Fibroblast of lung (primary cell): Measurements from ENCODE around the gene LBH.

Experiments
- EZH2 ChIP-seq: IDR thresholded peaks from 2 replicates; pipeline ENCODE4 v1.5.1; 2012; ENCODE audit warnings: low read length, control low read depth, mild to moderate bottlenecking; ENCODE audit errors: missing control alignments
- TF ChIP-seq, protein P1 (sequence below), 2 donors: IDR thresholded peaks in 1 of 2; conservative IDR thresholded peaks in 1 of 2; 1 replicate in 1 of 2; 2 replicates in 1 of 2; pipeline ENCODE4 v1.5.1; 2011 to 2012; ENCODE audit warnings: low read length in 2 of 2, control low read depth in 1 of 2, inconsistent platforms in 1 of 2, low read depth in 1 of 2, mild to moderate bottlenecking in 1 of 2

DNA sequence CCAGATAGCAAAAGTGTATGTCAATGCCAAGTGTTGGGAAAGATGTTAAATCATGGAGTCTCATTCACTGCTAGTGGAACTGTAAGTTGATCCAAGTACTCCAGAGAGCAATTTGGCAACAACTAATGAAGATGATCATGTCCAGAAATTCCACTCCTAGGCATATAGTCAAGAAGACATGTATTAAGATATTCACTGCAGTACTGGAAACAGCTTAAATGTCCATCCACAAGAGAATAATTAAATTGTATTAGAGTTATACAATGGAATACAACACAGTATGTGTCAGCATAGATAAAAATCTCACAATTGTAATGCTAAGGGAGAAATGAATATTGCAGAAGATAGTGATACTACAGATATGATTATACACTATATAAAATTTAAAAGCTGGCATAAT, 15.2 kb upstream of the LBH start:
- TF ChIP-seq, protein P1, sequence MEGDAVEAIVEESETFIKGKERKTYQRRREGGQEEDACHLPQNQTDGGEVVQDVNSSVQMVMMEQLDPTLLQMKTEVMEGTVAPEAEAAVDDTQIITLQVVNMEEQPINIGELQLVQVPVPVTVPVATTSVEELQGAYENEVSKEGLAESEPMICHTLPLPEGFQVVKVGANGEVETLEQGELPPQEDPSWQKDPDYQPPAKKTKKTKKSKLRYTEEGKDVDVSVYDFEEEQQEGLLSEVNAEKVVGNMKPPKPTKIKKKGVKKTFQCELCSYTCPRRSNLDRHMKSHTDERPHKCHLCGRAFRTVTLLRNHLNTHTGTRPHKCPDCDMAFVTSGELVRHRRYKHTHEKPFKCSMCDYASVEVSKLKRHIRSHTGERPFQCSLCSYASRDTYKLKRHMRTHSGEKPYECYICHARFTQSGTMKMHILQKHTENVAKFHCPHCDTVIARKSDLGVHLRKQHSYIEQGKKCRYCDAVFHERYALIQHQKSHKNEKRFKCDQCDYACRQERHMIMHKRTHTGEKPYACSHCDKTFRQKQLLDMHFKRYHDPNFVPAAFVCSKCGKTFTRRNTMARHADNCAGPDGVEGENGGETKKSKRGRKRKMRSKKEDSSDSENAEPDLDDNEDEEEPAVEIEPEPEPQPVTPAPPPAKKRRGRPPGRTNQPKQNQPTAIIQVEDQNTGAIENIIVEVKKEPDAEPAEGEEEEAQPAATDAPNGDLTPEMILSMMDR (conservative IDR thresholded peaks at IDR 0.05 in 1 of 2, IDR thresholded peaks at IDR 0.05 in 1 of 2; ENCODE audit: low read depth in 1 of 2, low read length in 2 of 2), result no peak
- TF ChIP-seq EZH2, result no peak
